Left ventricle myocardium inferior (tissue), 1 donor: ENCODE measurements around the gene INAVA. TPM values are rescaled to one million over a fixed set of nuclear protein-coding genes. Genes with fewer than 3 reads are reported as not detected.
"Not testable (repeated sequence)": the region's sequence is repeated elsewhere in the genome, so short reads cannot be mapped to it uniquely, and the experiment has no call there.

Source experiments
- DNase-seq: peaks from one replicate; pipeline ENCODE4 v3.0.0-alpha.2; 2020
- H3K27ac ChIP-seq: fragments of 200-600 bp; replicated peaks from 2 replicates; pipeline ENCODE4 v1.8.0; 2021
- H3K27me3 ChIP-seq: fragments of 200-600 bp; 2 replicates; pipeline ENCODE4 v1.8.0; 2021; ENCODE audit warnings: low read depth
- H3K36me3 ChIP-seq: fragments of 200-600 bp; 2 replicates; pipeline ENCODE4 v1.8.0; 2021
- H3K4me1 ChIP-seq: fragments of 200-600 bp; 2 replicates; pipeline ENCODE4 v1.8.0; 2021
- H3K4me3 ChIP-seq: fragments of 200-600 bp; 2 replicates; pipeline ENCODE4 v1.8.0; 2021; ENCODE audit warnings: mild to moderate bottlenecking, moderate library complexity
- H3K9me3 ChIP-seq: fragments of 200-600 bp; replicated peaks from 2 replicates; pipeline ENCODE4 v1.8.0; 2021
- intact Hi-C: fragments of 100-400 bp; cut with micrococcal nuclease; formaldehyde crosslinking; loops from one replicate; pipeline ENCODE4 v1.11.0; 2022
- total RNA-seq: library from RNA; stranded (reverse); fragmentation: NEBNext Ultra II Directional; extraction: Animal tissue kit (Norgen Biotek cat#: 25700); gene quantifications from one replicate; pipeline ENCODE4 v1.2.1, GENCODE V29; 2021
- TF ChIP-seq, protein P1 (sequence below): fragments of 200-600 bp; IDR thresholded peaks from 2 replicates; pipeline ENCODE4 v1.8.0; 2021; ENCODE audit warnings: antibody characterized with exemption, mild to moderate bottlenecking, borderline replicate concordance
- donor health status: DM: no; HTN: yes; CAD: no; lungs with severe emphysema.

The INAVA gene
- total RNA-seq, 1 donor from 2014 or later = 0.05 TPM

DNA sequence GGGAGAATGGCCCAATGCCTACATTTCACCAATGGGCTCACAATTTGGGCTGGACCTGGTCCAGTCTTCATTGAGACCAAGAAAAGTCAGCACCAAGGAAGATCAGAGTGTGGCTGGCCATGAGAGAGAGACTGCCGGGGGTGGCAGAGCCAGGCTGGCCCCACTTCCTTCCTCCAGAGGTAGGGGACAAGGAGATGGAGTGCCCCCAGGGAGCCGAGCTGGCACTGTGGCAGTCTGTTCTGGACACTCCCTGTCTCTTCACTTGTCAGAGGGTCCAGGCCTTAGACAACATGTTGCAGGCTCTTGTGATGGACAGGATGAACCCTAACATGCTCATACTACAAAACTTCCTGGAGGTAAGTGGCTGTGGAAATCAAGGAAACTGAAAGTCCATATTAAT lies 27.7 kb downstream of the INAVA start:
- Histone ChIP-seq H3K27me3 (peaks cover 10% of the 10 kb centered on the region), H3K36me3 (no peaks in the 10 kb centered on the region), H3K9me3 (no peaks in the 10 kb centered on the region), H3K4me3 (no peak overlapping the region), H3K27ac (no peak overlapping the region), H3K4me1 (no peaks in the 10 kb centered on the region)
- intact Hi-C loops = no loop called here
- no peak for DNase-seq
- TF ChIP-seq, protein P1, sequence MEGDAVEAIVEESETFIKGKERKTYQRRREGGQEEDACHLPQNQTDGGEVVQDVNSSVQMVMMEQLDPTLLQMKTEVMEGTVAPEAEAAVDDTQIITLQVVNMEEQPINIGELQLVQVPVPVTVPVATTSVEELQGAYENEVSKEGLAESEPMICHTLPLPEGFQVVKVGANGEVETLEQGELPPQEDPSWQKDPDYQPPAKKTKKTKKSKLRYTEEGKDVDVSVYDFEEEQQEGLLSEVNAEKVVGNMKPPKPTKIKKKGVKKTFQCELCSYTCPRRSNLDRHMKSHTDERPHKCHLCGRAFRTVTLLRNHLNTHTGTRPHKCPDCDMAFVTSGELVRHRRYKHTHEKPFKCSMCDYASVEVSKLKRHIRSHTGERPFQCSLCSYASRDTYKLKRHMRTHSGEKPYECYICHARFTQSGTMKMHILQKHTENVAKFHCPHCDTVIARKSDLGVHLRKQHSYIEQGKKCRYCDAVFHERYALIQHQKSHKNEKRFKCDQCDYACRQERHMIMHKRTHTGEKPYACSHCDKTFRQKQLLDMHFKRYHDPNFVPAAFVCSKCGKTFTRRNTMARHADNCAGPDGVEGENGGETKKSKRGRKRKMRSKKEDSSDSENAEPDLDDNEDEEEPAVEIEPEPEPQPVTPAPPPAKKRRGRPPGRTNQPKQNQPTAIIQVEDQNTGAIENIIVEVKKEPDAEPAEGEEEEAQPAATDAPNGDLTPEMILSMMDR = no peak

DNA sequence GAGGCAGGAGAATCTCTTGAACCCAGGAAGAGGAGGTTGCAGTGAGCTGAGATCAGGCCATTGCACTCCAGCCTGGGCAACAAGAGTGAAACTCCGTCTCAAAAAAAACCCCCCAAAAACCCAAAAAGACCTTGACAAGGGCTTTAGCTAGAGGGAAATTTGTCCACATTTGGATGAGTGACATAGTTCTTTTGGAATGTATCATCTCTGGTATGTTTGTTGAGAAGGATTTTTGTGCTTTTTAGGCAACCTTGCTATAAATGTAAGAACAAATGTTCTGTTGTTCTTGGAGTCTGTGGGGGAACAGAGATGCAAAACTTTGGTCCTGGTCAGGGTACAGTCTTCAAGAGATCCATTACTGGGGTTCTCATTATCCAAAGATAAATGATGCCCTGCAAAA lies 28.9 kb downstream of the INAVA start:
- no peak overlapping the region for H3K4me3 ChIP-seq
- H3K9me3 ChIP-seq = no peaks in the 10 kb centered on the region
- no peaks in the 10 kb centered on the region for H3K36me3 ChIP-seq
- intact Hi-C loops = no loop called here
- TF ChIP-seq, protein P1 = no peak
- peaks cover 15% of the 10 kb centered on the region for H3K27me3 ChIP-seq
- no peak for DNase-seq
- no peak overlapping the region for H3K27ac ChIP-seq
- H3K4me1 ChIP-seq = no peaks in the 10 kb centered on the region

DNA sequence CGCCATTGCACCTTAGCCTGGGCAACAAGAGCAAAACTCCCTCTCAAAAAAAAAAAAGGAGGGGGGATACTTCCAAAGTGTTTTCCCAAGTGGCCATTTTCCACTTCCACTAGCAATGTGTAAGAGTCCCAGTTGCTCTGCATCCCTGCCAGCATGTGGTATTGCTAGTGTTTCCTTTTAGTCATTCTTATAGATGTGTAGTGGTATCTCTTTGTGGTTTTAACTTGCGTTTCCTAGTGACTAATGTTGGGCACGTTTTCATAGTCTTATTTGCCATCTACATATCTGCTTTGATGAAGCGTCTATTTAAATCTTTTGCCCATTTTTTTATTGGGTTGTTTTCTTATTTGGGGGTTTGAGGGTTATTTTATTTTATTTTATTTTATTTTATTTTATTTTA lies 31.1 kb downstream of the INAVA start:
- no peaks in the 10 kb centered on the region for H3K9me3 ChIP-seq
- intact Hi-C loops = no loop called here
- no peak for DNase-seq
- H3K4me3 ChIP-seq = no peak overlapping the region
- peaks cover 15% of the 10 kb centered on the region for H3K27me3 ChIP-seq
- no peaks in the 10 kb centered on the region for H3K36me3 ChIP-seq
- H3K4me1 ChIP-seq = no peaks in the 10 kb centered on the region
- TF ChIP-seq, protein P1 = no peak
- no peak overlapping the region for H3K27ac ChIP-seq

DNA sequence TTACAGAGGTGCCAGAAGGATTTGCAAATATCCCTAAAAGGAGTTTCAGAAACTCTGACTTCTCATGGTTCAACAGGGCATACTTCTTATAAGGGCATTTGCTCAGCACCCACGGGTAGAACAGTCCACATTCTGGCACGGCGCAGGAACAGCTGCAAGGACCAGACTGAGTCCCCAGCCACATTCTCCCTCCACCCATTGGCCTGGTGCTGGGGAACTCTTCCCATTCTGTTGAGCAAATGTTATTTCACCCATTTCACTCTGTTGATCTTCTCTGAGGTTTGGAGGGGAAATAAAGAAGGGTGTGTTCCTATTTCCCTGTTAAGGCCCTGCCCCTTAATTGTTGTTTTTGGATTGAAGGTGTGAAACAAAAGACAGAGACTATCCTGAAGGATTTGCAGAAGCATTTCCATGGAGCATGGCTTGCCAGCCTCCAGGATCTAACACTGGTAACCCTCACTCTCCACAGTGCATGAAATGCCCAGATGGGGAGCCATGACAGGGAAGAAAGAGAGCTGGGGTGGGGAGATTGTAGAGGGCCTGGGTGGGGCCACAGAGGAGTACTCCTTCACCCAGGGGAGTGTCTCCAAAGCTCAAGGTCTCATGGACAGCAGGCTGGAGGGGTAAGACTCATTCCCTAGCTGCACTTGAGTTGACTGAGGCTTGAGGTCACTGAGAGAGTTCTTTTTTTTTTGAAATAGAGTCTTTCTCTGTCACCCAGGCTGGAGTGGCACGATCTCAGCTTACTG lies 35.0 kb downstream of the INAVA start:
- no peaks in the 10 kb centered on the region for H3K4me1 ChIP-seq
- DNase-seq = no peak
- H3K27ac ChIP-seq = no peak overlapping the region
- H3K36me3 ChIP-seq = no peaks in the 10 kb centered on the region
- H3K4me3 ChIP-seq = no peak overlapping the region
- H3K27me3 ChIP-seq = peaks cover 9% of the 10 kb centered on the region
- intact Hi-C loops = no loop called here
- TF ChIP-seq, protein P1 = no peak
- H3K9me3 ChIP-seq = no peaks in the 10 kb centered on the region

DNA sequence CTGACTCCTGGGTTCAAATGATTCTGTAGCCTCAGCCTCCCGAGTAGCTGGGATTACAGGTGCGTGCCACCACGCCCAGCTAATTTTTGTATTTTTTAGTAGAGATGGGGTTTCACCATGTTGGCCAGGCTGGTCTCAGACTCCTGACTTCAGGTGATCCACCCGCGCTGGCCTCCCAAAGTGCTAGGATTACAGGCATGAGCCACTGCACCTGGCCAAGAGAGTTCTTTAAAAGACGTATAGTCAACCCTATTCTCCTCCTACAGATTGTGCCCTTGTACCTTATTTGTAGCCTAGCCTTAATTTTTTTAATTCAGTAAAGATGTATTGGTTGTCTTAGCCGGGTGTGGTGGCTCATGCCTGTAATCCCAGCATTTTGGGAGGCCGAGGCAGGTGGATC lies 35.6 kb downstream of the INAVA start:
- H3K36me3 ChIP-seq, intact Hi-C loops, H3K4me3 ChIP-seq, H3K9me3 ChIP-seq, H3K27ac ChIP-seq, H3K4me1 ChIP-seq, DNase-seq: not testable (repeated sequence)
- peaks cover 12% of the 10 kb centered on the region for H3K27me3 ChIP-seq

DNA sequence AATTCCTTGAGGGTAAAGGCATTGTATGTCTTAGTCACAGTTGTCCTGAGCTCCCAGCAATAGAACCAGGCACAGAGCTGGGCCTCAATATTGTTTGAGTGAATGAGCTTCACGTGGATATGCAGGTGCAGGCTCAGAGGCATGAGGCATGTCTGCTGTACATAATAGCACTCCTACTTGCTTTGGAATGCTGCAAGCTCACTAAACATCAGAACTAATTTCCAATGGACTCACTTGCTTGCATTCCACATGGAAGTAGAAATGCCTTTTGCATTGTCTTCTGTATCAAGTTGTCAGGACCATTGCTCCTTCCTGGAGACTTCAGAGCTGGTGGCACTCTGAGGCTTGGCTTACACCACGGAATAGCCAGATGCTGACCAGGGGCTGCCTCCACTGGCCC lies 37.1 kb downstream of the INAVA start:
- no peak for DNase-seq
- no peak overlapping the region for H3K4me3 ChIP-seq

More for the DNA sequence above, 37.1 kb downstream of the INAVA start:
- intact Hi-C loops = no loop called here
- H3K27me3 ChIP-seq = peaks cover 17% of the 10 kb centered on the region
- no peaks in the 10 kb centered on the region for H3K36me3 ChIP-seq
- TF ChIP-seq, protein P1 = no peak
- no peaks in the 10 kb centered on the region for H3K9me3 ChIP-seq
- H3K27ac ChIP-seq = no peak overlapping the region
- no peaks in the 10 kb centered on the region for H3K4me1 ChIP-seq
